ENCODE data around the gene RRAGA. TPM values are rescaled to one million over a fixed set of nuclear protein-coding genes. Genes with fewer than 3 reads are reported as not detected.
"Not testable (repeated sequence)": the region's sequence is repeated elsewhere in the genome, so short reads cannot be mapped to it uniquely, and the experiment has no call there.

The RRAGA gene, protein sequence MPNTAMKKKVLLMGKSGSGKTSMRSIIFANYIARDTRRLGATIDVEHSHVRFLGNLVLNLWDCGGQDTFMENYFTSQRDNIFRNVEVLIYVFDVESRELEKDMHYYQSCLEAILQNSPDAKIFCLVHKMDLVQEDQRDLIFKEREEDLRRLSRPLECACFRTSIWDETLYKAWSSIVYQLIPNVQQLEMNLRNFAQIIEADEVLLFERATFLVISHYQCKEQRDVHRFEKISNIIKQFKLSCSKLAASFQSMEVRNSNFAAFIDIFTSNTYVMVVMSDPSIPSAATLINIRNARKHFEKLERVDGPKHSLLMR
- 35.9 TPM for polyA plus RNA-seq (2012; ENCODE audit: low read depth, missing spikeins)

DNA sequence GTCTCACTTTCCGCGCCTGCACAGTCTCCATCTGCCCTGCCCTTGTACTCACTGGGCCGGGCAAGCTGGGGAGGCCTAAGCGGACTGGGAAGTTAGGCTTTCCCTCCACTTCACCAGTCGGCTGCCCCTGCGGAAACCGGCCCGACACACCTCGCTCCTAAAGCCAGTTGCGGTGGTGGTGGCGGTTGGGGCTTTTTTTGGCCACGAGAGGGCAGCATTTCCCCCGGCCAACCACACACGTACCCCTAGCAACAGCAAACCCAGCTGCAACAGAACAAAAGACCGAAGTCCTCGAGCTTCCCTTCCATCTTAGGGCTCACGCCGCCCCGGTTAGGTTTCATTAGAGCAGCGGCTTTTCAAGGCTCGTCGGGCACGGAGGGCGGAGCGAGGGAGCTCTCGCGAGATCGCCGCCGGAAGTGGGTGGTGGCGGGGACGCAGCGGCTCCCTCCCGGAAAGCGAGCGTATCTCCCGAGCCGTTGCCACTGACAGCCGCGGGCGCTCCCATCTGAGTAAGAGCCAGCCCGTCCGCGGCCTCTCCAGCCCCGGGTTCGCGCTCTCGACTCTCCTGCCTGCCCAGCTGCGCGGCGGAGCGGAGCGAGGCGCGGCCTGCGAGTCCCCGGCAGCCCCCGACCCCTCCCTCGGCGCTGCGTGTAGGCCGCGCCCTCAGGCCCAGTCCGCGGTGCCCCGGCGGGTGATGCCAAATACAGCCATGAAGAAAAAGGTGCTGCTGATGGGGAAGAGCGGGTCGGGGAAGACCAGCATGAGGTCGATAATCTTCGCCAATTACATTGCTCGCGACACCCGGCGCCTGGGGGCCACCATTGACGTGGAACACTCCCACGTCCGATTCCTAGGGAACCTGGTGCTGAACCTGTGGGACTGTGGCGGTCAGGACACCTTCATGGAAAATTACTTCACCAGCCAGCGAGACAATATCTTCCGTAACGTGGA, at the start of gene RRAGA:
Gene RRAGA, plus strand, starts transcription at position 462 of the 951 bp plus-strand sequence. Its CDS starts 233 bp downstream, at position 695.
- DNase-seq (ENCODE audit: insufficient read length, low spot score) (peak; percentile 85), FAIRE-seq (peak; percentile 94)
- TF ChIP-seq POU2F2 (IDR thresholded peaks at IDR 0.05; ENCODE audit: low read depth, low read length) (peak; percentile 83; the same call in 1 of the 2 replicates), PAX5 (IDR thresholded peaks at IDR 0.05; ENCODE audit: insufficient read depth, low read length, severe bottlenecking) (peak; percentile 56), POLR2AphosphoS5 (IDR thresholded peaks at IDR 0.05; ENCODE audit: low read depth, low read length) (peak; percentile 74), SPI1 (IDR thresholded peaks at IDR 0.05; ENCODE audit: low read depth, low read length) (no peak), POLR2A (IDR thresholded peaks at IDR 0.05; ENCODE audit: low read depth, low read length) (peak; percentile 97), TAF1 (IDR thresholded peaks at IDR 0.05; ENCODE audit: low read depth, low read length) (peak; percentile 77)

DNA sequence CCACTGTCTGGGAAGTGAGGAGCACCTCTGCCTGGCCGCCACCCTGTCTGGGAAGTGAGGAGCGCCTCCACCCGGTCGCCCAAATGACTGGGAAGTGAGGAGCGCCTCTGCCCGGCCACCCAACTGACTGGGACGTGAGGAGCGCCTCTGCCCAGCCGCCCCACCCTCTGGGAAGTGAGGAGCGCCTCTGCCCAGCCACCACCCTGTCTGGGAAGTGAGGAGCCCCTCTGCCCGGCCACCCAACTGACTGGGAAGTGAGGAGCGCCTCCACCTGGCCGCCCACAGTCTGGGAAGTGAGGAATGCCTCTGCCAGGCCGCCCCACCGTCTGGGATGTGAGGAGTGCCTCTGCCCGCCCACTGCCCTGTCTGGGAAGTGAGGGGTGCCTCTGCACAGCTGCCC, 49.1 kb upstream of the RRAGA start:
- FAIRE-seq (no peak), DNase-seq (ENCODE audit: insufficient read length, low spot score) (no peak)
- TF ChIP-seq TAF1 (IDR thresholded peaks at IDR 0.05; ENCODE audit: low read depth, low read length) (no peak), POU2F2 (IDR thresholded peaks at IDR 0.05; ENCODE audit: low read depth, low read length) (no peak), SPI1 (IDR thresholded peaks at IDR 0.05; ENCODE audit: low read depth, low read length) (no peak)

DNA sequence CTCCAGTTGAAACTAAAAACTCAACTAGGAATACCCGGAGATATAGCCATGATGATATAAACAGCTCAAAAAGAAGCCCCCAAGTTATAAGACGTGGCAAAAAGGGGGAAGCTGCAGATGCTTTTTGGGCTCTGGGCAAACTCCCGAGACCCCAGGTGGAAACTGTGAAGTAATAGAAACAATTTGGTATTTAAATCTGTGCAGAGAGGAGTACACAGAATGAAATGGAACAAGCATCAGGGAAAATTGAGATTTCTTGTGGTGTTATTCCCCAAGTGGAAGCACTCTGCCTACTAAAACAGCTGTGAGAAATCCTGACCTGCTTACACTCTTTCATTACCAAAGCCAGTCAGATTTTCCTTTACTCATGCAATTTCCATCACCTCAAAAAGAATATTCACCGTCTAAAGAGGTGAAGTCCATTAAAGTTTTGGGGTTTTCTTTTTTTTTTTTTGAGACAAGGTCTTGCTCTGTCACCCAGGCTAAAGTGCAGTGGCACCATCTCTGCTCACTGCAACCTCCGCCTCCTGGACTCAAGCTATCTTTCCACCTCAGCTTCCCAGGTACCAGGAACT, 39.7 kb upstream of the RRAGA start:
- FAIRE-seq (no peak), DNase-seq (ENCODE audit: insufficient read length, low spot score) (no peak)
- no peak for TF ChIP-seq SPI1 (IDR thresholded peaks at IDR 0.05; ENCODE audit: low read depth, low read length)
- TF ChIP-seq PAX5 (IDR thresholded peaks at IDR 0.05; ENCODE audit: insufficient read depth, low read length, severe bottlenecking), result no peak
- TF ChIP-seq POU2F2 (IDR thresholded peaks at IDR 0.05; ENCODE audit: low read depth, low read length), result no peak
- TF ChIP-seq POLR2A (IDR thresholded peaks at IDR 0.05; ENCODE audit: low read depth, low read length), result no peak
- TF ChIP-seq TAF1 (IDR thresholded peaks at IDR 0.05; ENCODE audit: low read depth, low read length), result no peak
- no peak for TF ChIP-seq POLR2AphosphoS5 (IDR thresholded peaks at IDR 0.05; ENCODE audit: low read depth, low read length)

DNA sequence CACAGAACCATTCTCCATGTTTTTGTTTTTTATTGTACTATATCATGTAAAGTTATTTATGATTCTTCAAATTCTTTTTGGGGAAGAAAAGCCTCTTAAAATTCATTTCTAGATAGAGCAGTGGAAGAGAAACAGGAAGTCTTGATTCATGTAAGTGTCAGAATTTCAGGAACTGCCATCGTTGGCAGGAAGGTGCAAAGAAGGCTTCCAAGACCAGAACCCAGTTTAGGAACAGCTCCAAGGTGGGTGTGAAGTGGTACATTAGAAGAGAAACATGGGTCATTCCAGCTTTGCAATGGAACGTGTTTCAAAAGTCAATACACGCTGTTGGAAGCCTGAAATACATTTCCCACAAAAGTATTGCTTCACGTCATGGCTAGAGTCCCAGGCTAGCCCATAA, 31.0 kb upstream of the RRAGA start:
- TF ChIP-seq PAX5 (IDR thresholded peaks at IDR 0.05; ENCODE audit: insufficient read depth, low read length, severe bottlenecking), result no peak
- 0 out of 2 replicates have a peak, but pooled peaks have one; percentile 5 for TF ChIP-seq SPI1 (IDR thresholded peaks at IDR 0.05; ENCODE audit: low read depth, low read length)
- DNase-seq (ENCODE audit: insufficient read length, low spot score) (no peak), FAIRE-seq (no peak)

DNA sequence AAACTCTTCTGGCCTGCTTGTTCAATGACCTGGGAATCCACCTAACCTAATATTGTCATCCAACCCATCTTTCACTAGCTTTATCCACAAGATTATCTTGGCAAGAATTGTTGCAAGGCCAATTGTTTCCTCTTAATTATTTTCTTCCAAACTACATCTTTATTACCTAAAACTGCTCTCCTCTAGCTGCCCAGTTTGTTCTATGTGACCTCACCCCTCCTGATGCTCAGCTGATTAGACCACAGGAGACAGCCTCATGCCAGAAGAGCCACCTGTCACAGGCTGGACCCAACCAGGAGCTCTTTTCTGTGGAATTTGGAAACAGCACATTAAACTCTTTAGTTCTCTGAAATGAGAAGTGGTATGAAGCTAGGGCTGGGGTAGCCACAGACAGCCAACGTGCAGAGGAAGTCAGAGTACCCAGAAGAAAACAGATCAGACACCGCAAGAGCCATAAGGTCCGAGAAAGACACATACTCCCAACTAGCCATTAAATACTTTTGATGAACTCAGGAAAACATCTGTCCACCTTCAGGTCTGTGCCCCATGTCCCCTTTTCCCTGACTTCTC, 28.3 kb upstream of the RRAGA start:
- no peak for FAIRE-seq
- DNase-seq (ENCODE audit: insufficient read length, low spot score), result no peak
- TF ChIP-seq POLR2AphosphoS5 (IDR thresholded peaks at IDR 0.05; ENCODE audit: low read depth, low read length), result no peak
- TF ChIP-seq PAX5 (IDR thresholded peaks at IDR 0.05; ENCODE audit: insufficient read depth, low read length, severe bottlenecking), result no peak
- no peak for TF ChIP-seq POU2F2 (IDR thresholded peaks at IDR 0.05; ENCODE audit: low read depth, low read length)
- TF ChIP-seq SPI1 (IDR thresholded peaks at IDR 0.05; ENCODE audit: low read depth, low read length), result no peak
- TF ChIP-seq TAF1 (IDR thresholded peaks at IDR 0.05; ENCODE audit: low read depth, low read length), result no peak

DNA sequence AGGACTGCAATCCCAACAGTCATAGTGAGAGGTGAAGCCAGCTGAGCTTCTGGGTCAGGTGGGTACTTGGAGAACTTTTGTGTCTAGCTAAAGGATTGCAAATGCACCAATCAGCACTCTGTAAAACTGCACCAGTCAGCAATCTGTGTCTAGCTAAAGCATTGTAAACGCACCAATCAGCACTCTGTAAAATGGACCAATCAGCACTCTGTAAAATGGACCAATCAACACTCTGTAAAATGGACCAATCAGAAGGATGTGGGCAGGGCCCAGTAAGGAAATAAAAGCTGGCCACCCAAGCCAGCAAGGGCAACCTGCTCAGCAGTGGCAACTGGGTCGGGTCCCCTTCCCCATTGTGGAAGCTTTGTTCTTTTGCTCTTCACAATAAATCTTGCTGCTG, 27.6 kb upstream of the RRAGA start:
- DNase-seq (ENCODE audit: insufficient read length, low spot score); FAIRE-seq: not testable (repeated sequence)

DNA sequence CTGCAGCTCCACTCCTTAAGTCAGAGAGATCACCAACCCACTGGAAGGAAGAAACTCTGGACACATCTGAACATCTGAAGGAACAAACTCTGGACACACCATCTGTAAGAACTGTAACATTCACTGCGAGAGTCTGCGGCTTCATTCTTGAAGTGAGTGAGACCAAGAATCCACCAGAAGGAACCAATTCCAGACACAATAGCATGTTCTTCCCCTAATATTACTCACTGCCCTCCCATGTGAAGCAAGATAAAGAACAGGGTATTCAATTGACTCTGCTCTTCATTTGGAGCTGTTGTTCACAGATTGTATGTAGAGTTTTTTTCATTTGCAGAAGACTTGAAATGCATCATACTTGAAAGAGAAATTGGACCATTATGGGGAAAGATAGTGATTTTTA, 27.0 kb upstream of the RRAGA start:
- FAIRE-seq (no peak), DNase-seq (ENCODE audit: insufficient read length, low spot score) (no peak)
- no peak for TF ChIP-seq SPI1 (IDR thresholded peaks at IDR 0.05; ENCODE audit: low read depth, low read length)
- TF ChIP-seq POLR2A (IDR thresholded peaks at IDR 0.05; ENCODE audit: low read depth, low read length), result no peak

DNA sequence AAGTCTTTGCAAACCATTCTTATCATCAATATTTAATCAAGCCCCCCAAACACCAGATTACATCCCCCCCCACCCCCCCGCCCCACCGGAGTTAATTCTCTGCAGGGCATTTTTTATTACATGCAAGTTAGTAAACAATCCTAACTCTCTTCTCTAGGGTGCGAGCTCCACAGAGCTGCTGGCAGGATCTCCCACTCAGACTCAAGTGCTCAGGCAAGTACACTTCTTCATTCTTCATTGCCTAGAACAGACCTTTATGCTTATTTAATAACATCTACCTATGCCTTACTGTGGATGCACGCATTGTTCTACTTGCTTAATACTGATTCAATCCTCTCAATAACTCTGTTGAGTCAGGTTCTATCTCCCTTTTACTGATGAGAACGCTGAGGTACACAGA, 26.1 kb upstream of the RRAGA start:
- TF ChIP-seq TAF1 (IDR thresholded peaks at IDR 0.05; ENCODE audit: low read depth, low read length) (no peak), POLR2A (IDR thresholded peaks at IDR 0.05; ENCODE audit: low read depth, low read length) (no peak), PAX5 (IDR thresholded peaks at IDR 0.05; ENCODE audit: insufficient read depth, low read length, severe bottlenecking) (no peak), SPI1 (IDR thresholded peaks at IDR 0.05; ENCODE audit: low read depth, low read length) (no peak), POU2F2 (IDR thresholded peaks at IDR 0.05; ENCODE audit: low read depth, low read length) (no peak), POLR2AphosphoS5 (IDR thresholded peaks at IDR 0.05; ENCODE audit: low read depth, low read length) (no peak)
- FAIRE-seq (no peak), DNase-seq (ENCODE audit: insufficient read length, low spot score) (no peak)

DNA sequence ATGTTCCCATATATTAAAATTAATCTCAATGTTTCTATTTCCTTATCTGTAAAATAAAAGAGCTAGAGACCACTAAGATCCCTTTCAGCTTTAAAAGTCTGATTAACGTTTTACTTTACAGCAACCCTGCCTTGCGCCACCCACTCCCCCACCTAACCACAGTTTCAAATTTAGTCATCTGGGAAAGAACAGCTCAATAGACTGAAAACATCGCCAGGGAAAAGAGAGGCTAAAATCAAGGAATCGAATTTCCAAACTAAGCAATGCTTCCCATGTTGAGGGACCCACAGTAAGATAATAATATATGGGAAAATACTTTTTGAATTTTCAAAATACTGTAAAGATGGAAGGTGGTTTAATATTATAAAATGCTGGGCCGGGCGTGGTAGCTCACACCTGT, 22.9 kb upstream of the RRAGA start:
- DNase-seq (ENCODE audit: insufficient read length, low spot score), result no peak
- TF ChIP-seq POLR2A (IDR thresholded peaks at IDR 0.05; ENCODE audit: low read depth, low read length) (no peak), POU2F2 (IDR thresholded peaks at IDR 0.05; ENCODE audit: low read depth, low read length) (no peak), PAX5 (IDR thresholded peaks at IDR 0.05; ENCODE audit: insufficient read depth, low read length, severe bottlenecking) (no peak), TAF1 (IDR thresholded peaks at IDR 0.05; ENCODE audit: low read depth, low read length) (no peak), POLR2AphosphoS5 (IDR thresholded peaks at IDR 0.05; ENCODE audit: low read depth, low read length) (no peak), SPI1 (IDR thresholded peaks at IDR 0.05; ENCODE audit: low read depth, low read length) (no peak)
- FAIRE-seq, result no peak

Data from GM12891 (cell line).